GM19193 (cell line): ENCODE measurements around the gene DENND1A.

Experiments
- POLR2A ChIP-seq: IDR thresholded peaks from 4 replicates; pipeline ENCODE4 v1.6.1; 2011; ENCODE audit not compliant: insufficient read depth, insufficient read length; ENCODE audit errors: extremely low read depth

DENND1A gene

DNA sequence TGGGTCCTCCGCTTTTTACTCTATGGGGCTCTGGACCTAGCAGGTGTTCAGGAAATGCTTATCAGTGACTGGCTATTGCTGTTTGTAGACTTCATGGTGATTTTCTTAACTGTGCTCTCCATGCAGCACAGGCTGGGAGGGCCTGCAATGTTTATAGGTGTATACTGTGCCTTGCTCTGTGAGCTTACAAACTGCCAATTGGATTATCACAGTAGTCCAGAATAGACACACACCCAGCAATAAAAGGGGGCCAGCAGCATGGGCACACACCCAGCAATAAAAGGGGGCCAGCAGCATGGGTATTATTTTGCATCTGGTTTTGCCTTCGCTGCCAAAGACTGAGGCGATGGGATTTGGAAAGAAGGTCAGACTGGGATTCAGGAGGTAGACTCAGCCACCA, 473.9 kb downstream of the DENND1A start:
- TF ChIP-seq POLR2A: no peak

DNA sequence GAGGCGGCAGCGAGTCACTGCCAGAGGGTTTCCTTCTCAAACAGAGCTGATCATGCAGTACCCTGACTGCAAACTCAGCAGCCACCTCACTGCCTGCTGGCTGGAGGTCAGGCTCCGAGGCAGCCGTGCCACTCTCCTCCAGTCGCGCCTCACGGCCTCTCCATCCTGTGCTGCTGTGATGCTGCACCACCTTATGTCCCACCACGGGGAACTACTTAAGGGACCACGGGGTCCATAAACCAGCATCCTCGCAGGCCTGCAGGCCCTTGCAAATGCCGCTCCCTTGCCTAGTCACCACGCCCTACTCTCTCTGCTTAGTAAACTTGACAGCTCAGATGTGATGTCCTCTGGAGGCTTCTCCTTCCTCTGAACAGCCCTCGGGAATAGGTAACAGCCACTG, 474.7 kb downstream of the DENND1A start:
- no peak for TF ChIP-seq POLR2A

DNA sequence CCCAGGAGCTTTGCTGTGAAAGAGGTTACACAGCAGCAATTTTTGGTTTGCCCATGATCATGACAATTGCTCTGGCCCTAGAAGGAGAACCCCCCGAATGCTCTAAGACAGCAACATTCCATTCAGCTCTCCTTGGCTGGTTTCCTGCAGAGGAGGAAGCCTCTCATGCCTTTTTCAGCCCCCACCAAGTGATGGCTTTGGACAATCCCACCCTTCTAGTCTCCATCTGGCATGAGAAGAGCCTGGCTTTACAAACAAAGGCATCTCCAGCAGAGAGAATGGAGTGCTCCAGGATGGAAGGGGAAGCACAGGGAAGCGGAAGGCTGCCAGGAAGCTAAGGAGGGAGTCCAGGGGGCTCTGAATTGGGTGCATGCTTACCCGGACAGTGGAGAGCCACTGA, 475.6 kb downstream of the DENND1A start:
- TF ChIP-seq POLR2A: no peak

DNA sequence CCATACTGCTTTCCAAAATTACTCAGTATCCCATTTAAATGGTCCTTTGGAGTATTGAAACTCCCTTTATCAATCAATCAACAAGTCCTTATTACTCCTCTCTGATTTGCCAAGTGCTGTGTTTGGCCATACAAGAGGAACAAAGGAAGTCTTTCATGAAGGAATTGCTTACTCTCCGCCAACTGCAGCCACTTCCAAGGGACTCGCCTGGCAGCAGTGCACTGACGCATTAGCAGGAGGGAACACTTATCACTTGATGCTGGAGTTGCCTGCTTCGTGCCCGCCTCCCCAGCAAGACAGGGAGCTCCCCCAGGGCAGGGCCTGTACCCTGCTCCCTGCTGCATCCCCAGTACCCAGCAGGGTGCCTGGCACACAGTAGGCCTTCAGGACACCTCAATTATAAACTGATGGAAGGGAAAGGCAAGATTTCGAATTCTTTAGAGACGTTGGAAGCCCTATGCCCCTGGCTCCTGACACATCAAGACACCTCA, 476.1 kb downstream of the DENND1A start:
- no peak for TF ChIP-seq POLR2A

DNA sequence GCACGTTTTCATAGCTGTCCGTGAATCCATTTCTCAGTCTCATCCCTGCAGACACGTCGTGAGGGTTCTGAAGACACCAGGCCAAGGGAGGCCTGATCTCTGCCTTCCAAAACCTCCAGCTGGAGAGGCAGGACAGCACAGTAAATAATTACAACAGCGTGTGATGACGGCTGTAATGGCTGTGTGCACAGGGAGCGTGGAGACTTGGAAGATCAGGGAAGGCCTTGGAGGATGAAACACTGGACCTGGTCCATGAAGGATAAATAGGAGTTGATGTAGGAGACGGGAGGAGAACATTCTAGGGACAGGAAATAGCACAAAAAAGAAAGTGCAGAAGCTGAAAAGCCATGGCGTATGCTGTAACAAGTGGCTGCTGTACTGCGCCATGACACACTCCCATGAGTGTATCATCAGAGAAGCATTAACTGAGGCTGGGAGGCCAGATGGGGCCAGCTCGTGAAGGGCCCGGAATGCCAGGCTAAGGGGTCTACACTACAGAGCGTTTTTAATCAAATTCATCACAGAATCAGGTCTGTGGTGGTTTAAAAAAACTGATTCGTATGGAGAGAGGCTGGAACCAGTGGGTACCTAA, 476.8 kb downstream of the DENND1A start:
- TF ChIP-seq POLR2A: no peak

DNA sequence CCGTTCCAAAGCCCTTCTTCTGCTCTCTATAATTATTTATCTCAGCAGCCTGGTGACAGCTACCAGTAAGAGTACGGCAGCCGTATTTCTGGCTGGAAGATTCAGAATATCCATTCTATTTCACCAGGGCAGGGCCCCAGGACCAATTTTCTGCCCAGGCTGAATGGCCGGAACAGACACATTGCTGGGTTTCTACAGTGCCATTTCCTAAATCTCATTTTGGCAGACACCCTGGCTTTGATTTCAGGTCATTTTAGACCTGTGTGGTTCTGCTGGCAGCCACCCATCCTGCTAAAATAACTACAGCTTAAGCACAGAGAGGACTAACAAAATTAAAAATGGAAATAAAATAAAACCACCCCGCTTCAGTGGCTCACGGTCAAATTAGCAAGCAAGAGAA, 478.9 kb downstream of the DENND1A start:
- TF ChIP-seq POLR2A: no peak

DNA sequence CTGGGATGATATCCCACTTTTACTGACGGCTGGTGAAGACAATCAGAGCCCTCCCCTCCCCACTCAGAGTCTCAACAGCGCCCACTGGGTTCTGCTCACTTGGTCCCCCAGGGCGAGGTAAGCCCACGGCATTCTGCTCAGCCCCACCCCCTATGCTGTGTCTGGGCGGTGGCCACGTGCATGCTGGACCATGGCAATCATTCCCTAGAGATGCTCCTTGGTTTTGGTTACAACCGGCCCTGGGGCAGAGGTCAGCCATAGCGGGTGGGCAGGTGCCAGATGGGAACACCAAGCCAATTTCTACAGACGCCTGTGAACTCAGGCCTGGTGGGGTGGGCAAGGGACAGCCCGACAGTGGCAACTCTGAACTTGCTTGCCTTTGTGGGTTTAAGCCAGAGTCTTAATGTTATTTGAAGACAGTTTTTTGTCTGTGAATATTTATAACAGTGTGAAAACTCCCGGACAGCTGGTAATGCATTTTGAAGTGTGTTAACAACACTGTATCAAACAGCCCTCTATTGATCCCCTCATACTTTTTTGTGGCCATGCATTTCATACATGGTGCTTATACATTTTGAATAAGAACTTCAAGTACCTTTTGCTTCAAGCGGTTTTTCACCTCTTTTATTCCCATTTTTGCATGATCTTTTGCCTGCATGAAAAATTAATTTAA, 479.7 kb downstream of the DENND1A start:
- no peak for TF ChIP-seq POLR2A

DNA sequence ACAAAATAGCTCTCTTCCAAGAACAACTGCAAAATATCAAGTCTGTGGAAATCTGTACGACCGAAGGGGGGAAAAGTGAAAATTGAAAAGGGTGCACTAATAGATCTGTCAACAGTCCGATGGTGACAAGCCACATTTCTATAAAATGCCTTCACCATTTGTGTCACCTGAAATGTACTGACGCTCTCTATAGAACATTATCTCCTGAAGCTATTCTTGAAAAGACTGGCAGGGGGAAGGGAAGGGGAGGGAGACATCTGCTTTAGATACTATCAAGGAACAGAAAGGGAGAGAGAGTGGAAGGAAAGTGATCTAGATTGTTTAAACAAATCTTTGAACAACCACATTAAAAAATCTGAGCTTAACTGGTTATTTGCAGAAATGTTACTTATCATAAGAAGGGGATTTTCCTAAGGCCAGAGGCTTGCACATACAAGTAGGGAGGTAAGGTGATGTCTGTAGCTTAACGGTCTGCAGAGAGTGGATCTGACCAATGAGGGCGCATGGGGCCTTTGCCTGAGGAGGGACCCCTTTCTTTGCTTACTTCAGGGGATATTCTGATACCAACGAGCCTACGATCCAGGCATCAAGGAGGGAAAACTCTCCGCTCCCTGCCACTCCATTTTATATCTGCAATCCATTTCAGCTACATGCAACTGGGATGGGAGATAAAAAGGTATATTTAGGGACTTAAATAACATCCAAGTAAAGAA, 481.8 kb downstream of the DENND1A start:
- no peak for TF ChIP-seq POLR2A

DNA sequence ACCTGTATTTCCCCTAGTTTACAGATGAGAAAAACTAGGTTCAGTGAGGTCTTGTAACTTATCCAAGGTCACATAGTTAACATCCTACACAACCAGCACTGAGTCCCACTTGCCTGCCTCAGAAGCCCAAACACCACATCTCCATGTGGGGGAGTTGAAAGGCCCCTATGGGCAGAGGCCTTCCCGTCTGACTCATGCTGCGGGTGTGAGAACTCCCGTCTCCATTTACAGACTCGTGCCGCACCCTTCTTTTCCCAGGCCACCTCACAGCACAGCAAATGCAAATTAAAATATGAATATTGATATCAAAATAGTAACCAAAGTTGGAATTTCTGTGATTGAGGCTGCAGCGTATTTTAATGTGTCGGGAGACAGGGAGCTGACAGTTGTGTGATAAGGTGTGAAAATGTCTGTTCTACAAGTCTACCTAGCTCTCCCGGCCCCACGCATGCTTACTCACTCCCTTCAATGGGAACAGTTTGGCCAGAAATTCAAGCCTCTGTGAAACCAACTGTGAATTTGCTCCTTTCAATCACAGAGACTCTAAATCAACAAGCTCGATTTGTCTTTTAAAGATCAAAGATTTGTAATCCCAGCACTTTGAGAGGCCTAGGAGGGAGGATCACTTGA, 483.8 kb downstream of the DENND1A start:
- TF ChIP-seq POLR2A: no peak

DNA sequence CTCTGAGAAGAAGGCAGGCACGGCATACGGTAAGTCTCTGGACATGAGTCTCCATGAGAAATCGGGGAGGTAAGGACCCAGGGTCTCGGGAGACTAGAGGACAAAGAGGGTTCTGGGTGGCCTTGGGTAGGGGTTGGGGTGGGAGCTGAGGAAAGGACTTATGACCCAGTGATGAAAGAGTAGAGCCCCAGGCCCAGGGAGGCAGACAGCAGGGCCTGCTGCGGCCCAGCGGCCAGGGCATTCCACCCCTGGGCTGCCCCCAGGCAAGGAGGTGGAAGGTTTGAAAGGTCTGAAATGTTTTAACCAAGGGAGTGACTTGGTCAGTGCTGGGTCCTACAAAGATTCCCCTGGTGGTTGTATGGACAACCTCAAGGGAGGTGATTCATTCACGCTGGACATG, 484.8 kb downstream of the DENND1A start:
- no peak for TF ChIP-seq POLR2A

DNA sequence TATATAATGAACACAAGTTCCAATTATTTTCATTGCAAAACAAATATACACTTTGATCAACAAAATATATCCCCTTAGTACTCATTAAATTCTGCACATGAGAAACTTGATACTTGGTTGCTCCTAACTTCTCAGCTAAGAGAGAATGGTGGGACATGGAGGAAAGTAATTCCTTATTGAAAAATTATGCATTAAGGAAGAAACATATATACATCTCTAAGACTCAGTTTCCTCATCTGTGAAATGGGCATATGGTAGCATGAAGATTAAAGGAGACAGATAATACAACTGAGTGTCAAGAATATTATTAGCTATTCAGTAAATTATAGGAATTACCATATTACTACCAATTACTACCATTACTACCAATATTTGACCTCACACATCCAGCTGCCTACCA, 488.2 kb downstream of the DENND1A start:
- TF ChIP-seq POLR2A: no peak

DNA sequence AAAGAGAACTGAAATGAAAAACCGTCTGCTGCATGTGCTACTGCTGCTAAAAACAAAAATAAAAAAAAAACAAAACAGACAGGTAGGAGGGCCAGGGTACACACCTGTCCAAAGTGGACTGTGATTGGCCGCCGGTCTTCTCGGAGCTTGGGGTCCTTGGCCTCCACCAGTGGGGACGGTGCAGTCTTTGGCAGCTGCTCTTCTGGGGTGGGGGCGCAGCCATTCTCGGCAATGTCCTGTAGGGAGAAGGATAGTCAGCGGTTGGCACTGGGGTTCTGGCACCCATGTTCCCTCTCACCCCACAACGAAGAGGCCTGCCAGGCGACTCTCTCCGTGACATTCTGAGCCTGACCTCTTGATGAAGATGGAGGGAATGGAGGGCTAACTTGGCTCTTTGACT, 489.7 kb downstream of the DENND1A start:
- no peak for TF ChIP-seq POLR2A

DNA sequence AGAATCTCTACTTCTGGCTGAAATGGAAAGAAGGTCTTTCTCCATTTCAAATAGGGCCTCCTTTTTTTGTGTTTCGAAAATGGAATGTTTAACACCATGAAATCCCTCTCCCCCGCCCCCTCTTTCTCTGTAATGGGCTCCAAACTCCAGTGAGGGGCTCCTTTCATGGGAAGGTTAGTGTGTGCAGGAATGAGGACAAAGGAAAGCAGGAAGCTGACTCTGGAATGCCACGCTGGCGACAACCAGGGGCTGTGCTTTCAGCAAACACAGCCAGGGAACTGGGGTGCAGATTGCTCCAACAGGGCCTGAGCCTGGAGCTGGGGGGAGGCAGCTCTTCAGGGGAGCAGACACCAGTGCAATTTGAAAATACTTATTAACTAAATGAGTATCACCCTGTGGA, 491.1 kb downstream of the DENND1A start:
- no peak for TF ChIP-seq POLR2A

DNA sequence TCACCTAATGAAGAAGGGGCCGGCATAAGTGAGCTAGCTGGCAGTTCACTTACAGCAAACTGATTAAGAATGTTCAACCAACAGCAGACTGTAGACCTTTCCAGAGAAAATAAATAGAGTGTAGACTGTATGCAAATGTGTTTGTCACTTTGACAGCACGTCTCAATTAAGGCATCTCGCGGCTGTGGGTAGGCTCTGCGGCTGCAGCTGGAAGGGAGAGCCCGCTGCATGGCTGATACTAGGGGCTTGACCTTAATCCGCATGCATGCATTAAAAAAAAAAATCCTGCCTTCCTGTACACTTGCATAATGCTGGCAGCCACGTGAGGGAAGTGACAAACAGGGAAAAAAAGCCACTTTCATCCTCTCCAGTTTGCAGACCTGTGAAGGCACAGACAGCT, 491.6 kb downstream of the DENND1A start:
- no peak for TF ChIP-seq POLR2A

DNA sequence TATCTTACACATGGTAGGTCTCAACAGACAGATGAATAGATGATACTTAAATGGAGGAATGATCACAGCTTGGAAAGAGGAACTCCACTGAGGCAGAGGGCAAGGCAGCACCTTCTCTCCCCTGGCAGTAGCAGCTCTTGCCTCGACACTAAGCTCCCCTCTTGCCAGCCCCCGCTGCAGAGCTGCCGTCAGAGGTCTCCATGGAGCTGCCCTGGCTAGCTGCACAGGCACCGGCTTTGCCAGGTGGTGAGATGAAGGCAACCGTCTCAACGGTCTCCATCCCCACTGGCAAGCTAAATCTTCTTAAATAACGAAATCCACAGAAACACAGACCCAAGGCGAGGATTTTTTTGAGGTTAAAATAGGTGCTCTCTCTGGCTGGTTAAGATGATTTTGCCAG, 492.7 kb downstream of the DENND1A start:
- no peak for TF ChIP-seq POLR2A
